GM19455 (cell line): ENCODE data around the gene PTBP1.
"Not testable (repeated sequence)": the region's sequence is repeated elsewhere in the genome, so short reads cannot be mapped to it uniquely, and the experiment has no call there.

ENCODE experiments used
- ATAC-seq: cut with Tn5 transposase; IDR thresholded peaks from one replicate; pipeline ENCODE4 v1.9.1; 2021; ENCODE audit not compliant: unreplicated experiment

PTBP1 gene

GRCh38 chr19:807627-808422, 10.6 kb downstream of the PTBP1 start:
- no peak for ATAC-seq

- ATAC-seq: no peak
Observed at GRCh38 chr19:808423-808775, 11.1 kb downstream of the PTBP1 start.

GRCh38 chr19:810077-810855, 13.0 kb downstream of the PTBP1 start:
- ATAC-seq: no peak

- ATAC-seq: no peak
Observed at GRCh38 chr19:810883-811489, 13.7 kb downstream of the PTBP1 start.

GRCh38 chr19:811506-812048, 14.3 kb downstream of the PTBP1 start:
- ATAC-seq: no peak

- no peak for ATAC-seq
Observed at GRCh38 chr19:812049-812746, 14.9 kb downstream of the PTBP1 start.

- no peak for ATAC-seq
Observed at GRCh38 chr19:812747-813218, 15.5 kb downstream of the PTBP1 start.

- ATAC-seq: no peak
Observed at GRCh38 chr19:813219-814151, 16.2 kb downstream of the PTBP1 start.

- no peak for ATAC-seq
Observed at GRCh38 chr19:814152-815078, 17.2 kb downstream of the PTBP1 start.

- no peak for ATAC-seq
Observed at GRCh38 chr19:815079-815774, 18.0 kb downstream of the PTBP1 start.

GRCh38 chr19:815775-816499, 18.7 kb downstream of the PTBP1 start:
- no peak for ATAC-seq

GRCh38 chr19:816500-816857, 19.2 kb downstream of the PTBP1 start:
- no peak for ATAC-seq

- not testable (repeated sequence) for ATAC-seq
Observed at GRCh38 chr19:820212-820611, 23.0 kb downstream of the PTBP1 start.

- ATAC-seq: no peak
Observed at GRCh38 chr19:821231-821824, 24.1 kb downstream of the PTBP1 start.

GRCh38 chr19:821825-822503, 24.7 kb downstream of the PTBP1 start, which contains the start of gene PLPPR3:
Gene PLPPR3, minus strand, starts transcription at chr19:821955. Its CDS starts 396 bp downstream, at chr19:821559.
- ATAC-seq: no peak

GRCh38 chr19:823565-824121, 26.4 kb downstream of the PTBP1 start:
- no peak for ATAC-seq
